ENCODE results near the gene GEMIN4. TPM values are rescaled to one million over a fixed set of nuclear protein-coding genes. Genes with fewer than 3 reads are reported as not detected.

GEMIN4 gene
- total RNA-seq = 23.7 and 30.3 TPM in 2 replicates

DNA sequence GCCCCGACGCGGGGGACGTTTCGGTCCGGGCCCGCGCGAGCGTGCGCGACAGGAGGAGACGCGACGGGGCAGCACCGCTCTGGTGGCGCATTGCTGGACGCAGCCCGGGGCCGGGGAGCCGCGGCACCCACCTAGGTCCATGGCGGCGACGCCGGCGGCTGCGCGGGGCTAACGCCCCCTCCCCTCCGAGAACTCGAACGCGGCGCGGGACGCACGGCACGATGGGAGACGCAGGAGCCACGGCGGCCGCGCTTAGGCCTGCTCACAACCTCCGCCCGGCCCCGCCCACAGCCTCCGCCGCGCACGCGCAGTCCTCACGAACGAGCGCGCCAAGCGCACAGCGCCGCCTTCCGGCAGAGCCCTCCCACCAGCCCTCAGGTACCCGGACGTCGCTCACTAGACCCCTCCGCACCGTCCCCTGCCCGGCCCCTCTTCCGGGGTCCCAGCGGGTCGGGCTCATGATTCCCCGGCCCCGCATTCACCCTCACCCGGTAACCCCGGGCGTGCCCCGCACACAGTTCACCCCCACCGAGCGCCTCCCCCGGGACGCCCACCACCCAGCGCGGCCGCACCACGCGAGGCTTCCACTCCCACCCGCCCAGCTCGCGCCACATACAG, at the start of gene GEMIN4:
TSS of gene GEMIN4 (minus strand) at position 263 of the 618 bp plus-strand sequence. CDS start at position 141, 122 bp downstream.

DNA sequence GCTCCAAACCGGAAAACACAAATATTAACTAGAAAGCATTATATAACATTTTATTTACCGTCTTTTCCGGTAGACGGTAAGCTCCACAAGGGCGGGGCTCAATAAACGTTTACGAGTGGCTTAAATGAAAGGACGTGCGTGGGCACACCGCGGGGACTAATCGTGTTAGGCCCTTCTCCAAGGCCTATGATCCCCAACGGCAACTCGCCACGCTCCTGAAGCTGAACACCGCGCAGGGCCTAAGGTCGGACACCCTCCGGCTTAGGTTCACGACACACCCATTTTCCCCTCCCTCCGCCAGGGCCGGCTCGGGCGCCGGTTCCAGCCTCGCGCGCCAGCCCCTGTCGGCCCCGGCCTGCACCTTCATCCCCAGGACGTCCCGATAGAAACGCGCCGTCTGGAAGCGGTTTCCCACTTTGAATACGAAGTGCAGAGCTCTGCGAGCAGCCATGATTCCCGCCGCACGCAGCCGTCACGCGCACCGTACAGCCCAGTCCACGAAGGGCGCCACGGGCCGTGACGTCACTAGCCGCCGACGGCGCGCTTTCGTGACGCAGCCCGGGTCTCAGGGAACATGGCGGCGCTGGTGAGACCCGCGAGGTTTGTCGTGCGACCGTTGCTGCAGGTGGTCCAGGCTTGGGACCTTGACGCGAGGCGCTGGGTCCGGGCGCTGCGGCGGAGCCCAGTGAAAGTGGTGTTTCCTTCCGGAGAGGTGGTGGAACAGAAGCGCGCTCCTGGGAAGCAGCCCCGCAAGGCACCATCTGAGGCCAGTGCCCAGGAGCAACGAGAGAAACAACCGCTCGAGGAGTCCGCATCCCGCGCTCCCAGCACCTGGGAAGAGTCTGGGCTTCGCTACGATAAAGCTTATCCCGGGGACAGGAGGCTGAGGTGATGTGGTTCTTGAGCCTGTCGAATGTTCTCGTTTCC, 30.0 kb upstream of the GEMIN4 start, which contains the start of the genes GLOD4 and MRM3:
TSS of gene GLOD4 (minus strand) at position 476 of the 927 bp plus-strand sequence. CDS start at position 451, 25 bp downstream.
TSS of gene MRM3 (plus strand) at position 549 of the 927 bp plus-strand sequence. CDS start at position 575, 26 bp downstream.

DNA sequence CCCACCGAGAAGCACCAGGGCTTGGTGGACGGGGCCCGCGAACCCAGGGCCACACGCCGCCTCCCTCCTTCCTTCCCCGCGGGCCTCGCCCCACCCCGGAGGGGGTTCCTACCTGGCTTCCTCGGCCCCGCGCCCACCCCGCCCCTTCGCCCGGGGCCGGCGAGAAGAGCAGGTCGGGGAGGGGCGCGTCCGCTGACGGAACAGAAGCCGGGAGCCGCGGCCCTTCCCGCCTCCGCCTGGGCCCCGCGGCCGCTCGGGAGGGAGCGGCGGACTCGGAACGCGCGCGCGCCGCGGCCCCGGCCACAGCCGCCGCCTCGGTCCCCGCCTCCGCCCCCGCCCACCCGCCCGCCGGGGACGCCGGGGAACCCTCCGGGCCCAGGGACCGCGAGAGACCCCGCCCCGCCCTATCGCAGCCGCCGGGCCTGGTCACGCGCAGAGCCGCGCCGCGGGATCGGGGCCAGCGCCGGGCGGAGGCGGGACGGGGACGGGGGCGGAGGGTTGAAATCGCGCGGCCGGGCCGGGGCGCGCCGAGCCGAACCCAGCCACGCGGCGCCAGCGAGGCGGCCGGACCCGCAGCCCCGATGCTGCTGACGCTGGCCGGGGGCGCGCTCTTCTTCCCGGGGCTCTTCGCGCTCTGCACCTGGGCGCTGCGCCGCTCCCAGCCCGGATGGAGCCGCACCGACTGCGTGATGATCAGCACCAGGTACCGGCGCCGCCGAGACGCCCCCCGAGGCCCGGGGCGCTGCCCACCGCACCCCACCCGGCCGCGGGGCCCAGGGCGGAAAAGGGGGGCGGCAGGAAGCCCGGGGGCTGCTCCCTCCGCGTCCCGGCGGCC, 19.8 kb downstream of the GEMIN4 start, which contains the start of gene TLCD3A:
TSS of gene TLCD3A (plus strand) at position 530 of the 835 bp plus-strand sequence. CDS start at position 582, 52 bp downstream.

Other genes with a start within 250 kb of the GEMIN4 start
- gene VPS53, start 37.4 kb downstream of the GEMIN4 start, total RNA-seq = 31.5 and 31.7 TPM in 2 replicates
- gene TLCD3A, start 19.7 kb downstream of the GEMIN4 start, total RNA-seq = 19.8 and 20.2 TPM in 2 replicates
- 56.4 and 59.3 TPM in 2 replicates for gene GLOD4, start 30.0 kb upstream of the GEMIN4 start, total RNA-seq
- gene MRM3, start 30.1 kb upstream of the GEMIN4 start, total RNA-seq = 26.8 and 32.3 TPM in 2 replicates
- gene NXN, start 227.5 kb upstream of the GEMIN4 start, total RNA-seq = 33.6 and 45.7 TPM in 2 replicates
- gene TIMM22, start 244.9 kb upstream of the GEMIN4 start, total RNA-seq = 20.4 and 24.1 TPM in 2 replicates